ENCODE data around the gene INPP5A.

The INPP5A gene

GRCh38 chr10:132632851-132633684 is 95.5 kb downstream of the INPP5A start:
- DNase-seq, result peak in 1 of 4 experiments; percentile 0

- DNase-seq, result peak in 1 of 4 experiments; percentile 2
These were observed 96.8 kb downstream of the INPP5A start for GRCh38 chr10:132634241-132634946.

- DNase-seq, result no peak
These were observed 97.3 kb downstream of the INPP5A start for GRCh38 chr10:132634947-132635271.

- peak in 1 of 4 experiments; percentile 1 for DNase-seq
These were observed 98.8 kb downstream of the INPP5A start for GRCh38 chr10:132636358-132636757.

GRCh38 chr10:132637477-132638129 is 100.0 kb downstream of the INPP5A start:
- DNase-seq, result peak; percentile 45 to 82 (median 61)

- DNase-seq, result no peak
These were observed 100.5 kb downstream of the INPP5A start for GRCh38 chr10:132638130-132638515.

- no peak for DNase-seq
These were observed 101.9 kb downstream of the INPP5A start for GRCh38 chr10:132639470-132639869.

GRCh38 chr10:132640326-132641125 is 102.9 kb downstream of the INPP5A start:
- DNase-seq, result no peak

GRCh38 chr10:132641401-132641800 is 103.8 kb downstream of the INPP5A start:
- no peak for DNase-seq

GRCh38 chr10:132641966-132642731 is 104.6 kb downstream of the INPP5A start:
- DNase-seq, result no peak

- DNase-seq, result no peak
These were observed 105.1 kb downstream of the INPP5A start for GRCh38 chr10:132642732-132643008.

- DNase-seq, result no peak
These were observed 106.3 kb downstream of the INPP5A start for GRCh38 chr10:132643709-132644526.

- DNase-seq, result peak in 1 of 4 experiments; percentile 1
These were observed 107.1 kb downstream of the INPP5A start for GRCh38 chr10:132644527-132645246.

- DNase-seq, result no peak
These were observed 107.6 kb downstream of the INPP5A start for GRCh38 chr10:132645247-132645530.

GRCh38 chr10:132645630-132646442 is 108.2 kb downstream of the INPP5A start:
- peak in 1 of 4 experiments; percentile 0 for DNase-seq

GRCh38 chr10:132646443-132647097 is 109.0 kb downstream of the INPP5A start:
- peak in 1 of 4 experiments; percentile 1 for DNase-seq

GRCh38 chr10:132647424-132647823 is 109.8 kb downstream of the INPP5A start:
- no peak for DNase-seq

GRCh38 chr10:132648072-132648850 is 110.7 kb downstream of the INPP5A start:
- DNase-seq, result no peak

Measured in suppressor macrophage (primary cell).